GM23338 (cell line): ENCODE measurements around the gene POTEJ.
"Not testable (repeated sequence)": the region's sequence is repeated elsewhere in the genome, so short reads cannot be mapped to it uniquely, and the experiment has no call there.

Source experiments
- EZH2 ChIP-seq: fragments of 200-600 bp; sonication (generic); IDR thresholded peaks from one replicate; pipeline ENCODE4 v1.8.0; 2017; ENCODE audit warnings: antibody characterized with exemption, mild to moderate bottlenecking, low read depth; ENCODE audit not compliant: unreplicated experiment
- TF ChIP-seq, protein P1 (sequence below), 2 experiments: fragments of 200-600 bp in 1 of 2; sonication (generic) in 1 of 2; conservative IDR thresholded peaks; 2 replicates each; pipeline versions ENCODE4 v1.5.1 to v1.6.1; 2016 to 2017; ENCODE audit warnings: antibody characterized with exemption in 2 of 2, low read depth in 2 of 2, mild to moderate bottlenecking in 2 of 2, moderate library complexity in 1 of 2
- TF ChIP-seq, protein P2 (sequence below): IDR thresholded peaks from one replicate; pipeline ENCODE4 v1.6.1; 2018; ENCODE audit warnings: antibody characterized with exemption; ENCODE audit not compliant: unreplicated experiment

DNA sequence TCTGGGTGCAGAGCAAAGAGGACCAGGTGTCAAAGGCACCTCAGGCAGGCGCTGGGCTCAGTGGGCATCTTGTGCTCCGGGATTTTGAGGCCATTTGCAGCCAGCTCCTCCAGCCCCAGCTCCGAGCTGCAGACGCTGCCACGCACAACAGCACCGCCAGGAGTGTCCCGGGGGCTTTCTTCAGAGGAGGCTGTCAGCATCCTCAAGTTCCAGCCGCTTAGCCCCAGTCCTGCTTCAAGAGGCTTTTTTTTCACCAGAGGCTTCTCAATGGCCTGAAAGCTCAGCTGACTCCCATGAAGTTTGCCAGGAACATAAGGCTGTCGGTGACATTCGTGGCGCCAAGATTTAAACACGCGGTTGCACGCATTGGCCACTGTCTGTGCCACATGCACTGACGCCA is 754 bp upstream of the POTEJ start:
- TF ChIP-seq, protein P1, sequence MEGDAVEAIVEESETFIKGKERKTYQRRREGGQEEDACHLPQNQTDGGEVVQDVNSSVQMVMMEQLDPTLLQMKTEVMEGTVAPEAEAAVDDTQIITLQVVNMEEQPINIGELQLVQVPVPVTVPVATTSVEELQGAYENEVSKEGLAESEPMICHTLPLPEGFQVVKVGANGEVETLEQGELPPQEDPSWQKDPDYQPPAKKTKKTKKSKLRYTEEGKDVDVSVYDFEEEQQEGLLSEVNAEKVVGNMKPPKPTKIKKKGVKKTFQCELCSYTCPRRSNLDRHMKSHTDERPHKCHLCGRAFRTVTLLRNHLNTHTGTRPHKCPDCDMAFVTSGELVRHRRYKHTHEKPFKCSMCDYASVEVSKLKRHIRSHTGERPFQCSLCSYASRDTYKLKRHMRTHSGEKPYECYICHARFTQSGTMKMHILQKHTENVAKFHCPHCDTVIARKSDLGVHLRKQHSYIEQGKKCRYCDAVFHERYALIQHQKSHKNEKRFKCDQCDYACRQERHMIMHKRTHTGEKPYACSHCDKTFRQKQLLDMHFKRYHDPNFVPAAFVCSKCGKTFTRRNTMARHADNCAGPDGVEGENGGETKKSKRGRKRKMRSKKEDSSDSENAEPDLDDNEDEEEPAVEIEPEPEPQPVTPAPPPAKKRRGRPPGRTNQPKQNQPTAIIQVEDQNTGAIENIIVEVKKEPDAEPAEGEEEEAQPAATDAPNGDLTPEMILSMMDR (conservative IDR thresholded peaks at IDR 0.05; ENCODE audit: low read depth in 2 of 2): not testable (repeated sequence)
- TF ChIP-seq, protein P2, sequence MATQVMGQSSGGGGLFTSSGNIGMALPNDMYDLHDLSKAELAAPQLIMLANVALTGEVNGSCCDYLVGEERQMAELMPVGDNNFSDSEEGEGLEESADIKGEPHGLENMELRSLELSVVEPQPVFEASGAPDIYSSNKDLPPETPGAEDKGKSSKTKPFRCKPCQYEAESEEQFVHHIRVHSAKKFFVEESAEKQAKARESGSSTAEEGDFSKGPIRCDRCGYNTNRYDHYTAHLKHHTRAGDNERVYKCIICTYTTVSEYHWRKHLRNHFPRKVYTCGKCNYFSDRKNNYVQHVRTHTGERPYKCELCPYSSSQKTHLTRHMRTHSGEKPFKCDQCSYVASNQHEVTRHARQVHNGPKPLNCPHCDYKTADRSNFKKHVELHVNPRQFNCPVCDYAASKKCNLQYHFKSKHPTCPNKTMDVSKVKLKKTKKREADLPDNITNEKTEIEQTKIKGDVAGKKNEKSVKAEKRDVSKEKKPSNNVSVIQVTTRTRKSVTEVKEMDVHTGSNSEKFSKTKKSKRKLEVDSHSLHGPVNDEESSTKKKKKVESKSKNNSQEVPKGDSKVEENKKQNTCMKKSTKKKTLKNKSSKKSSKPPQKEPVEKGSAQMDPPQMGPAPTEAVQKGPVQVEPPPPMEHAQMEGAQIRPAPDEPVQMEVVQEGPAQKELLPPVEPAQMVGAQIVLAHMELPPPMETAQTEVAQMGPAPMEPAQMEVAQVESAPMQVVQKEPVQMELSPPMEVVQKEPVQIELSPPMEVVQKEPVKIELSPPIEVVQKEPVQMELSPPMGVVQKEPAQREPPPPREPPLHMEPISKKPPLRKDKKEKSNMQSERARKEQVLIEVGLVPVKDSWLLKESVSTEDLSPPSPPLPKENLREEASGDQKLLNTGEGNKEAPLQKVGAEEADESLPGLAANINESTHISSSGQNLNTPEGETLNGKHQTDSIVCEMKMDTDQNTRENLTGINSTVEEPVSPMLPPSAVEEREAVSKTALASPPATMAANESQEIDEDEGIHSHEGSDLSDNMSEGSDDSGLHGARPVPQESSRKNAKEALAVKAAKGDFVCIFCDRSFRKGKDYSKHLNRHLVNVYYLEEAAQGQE: not testable (repeated sequence)
- not testable (repeated sequence) for TF ChIP-seq EZH2
